HG02610 (cell line): ENCODE data around the gene PISD.
A peak's percentile ranks its signal among the peaks of the same experiment; 100 is the strongest.

Experiments used
- ATAC-seq: cut with Tn5 transposase; IDR thresholded peaks from one replicate; pipeline ENCODE4 v1.9.1; 2021; ENCODE audit warnings: mild to moderate bottlenecking, moderate library complexity; ENCODE audit not compliant: unreplicated experiment

The PISD gene

GRCh38 chr22:31652911-31653684 lies 8.9 kb downstream of the PISD start:
- ATAC-seq, result no peak

DNA sequence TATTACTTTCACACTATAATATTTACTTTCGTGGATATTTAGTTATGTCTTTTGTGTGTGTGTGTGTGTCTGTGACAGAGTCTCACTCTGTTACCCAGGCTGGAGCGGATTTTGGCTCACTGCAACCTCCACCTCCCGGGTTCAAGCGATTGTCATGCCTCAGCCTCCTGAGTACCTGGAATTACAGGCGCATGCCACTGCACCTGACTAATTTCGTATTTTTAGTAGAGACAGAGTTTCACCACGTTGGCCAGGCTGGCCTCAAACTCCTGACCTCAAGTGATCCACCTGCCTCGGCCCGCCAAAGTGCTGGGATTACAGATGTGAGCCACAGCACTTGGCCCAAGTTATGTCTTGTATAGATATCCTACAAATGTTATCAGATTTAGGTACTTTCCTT lies 9.9 kb downstream of the PISD start:
- ATAC-seq, result no peak

DNA sequence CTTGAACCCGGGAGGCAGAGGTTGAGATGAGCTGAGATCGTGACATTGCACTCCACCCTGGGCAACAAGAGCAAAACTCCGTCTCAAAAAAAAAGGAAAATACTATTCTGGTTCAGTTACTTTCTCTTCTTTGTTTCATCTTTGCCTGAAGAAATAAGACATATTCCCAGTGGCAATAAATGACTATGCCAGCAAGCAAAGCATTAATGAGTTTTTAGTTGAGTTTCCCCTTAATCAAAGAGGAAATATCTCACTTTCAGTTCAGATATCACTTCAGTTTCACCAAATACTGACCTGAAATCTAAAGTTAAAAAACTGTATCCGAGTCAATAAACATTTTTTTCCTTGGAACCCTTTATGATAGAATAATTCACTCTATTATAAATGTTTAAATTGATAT lies 10.4 kb downstream of the PISD start:
- ATAC-seq, result no peak

DNA sequence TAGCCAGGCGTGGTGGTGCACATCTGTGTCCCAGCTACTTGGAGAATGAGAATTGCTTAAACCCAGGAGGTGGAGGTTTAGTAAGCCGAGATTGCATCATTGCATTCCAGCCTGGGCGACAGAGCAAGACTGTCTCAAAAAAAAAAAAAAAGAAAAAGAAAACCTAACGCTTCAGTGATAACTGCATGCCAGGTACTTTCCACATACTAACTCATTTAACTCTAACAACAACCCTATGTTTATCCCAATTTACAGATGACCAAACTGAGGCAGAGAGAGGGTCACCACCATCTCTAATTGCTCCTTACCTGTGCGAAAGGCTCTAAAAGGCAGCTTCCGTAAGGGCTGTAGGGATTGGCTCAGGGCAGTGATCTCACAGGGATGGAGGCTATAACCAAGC lies 11.6 kb downstream of the PISD start:
- no peak for ATAC-seq

GRCh38 chr22:31647523-31648320 lies 14.3 kb downstream of the PISD start:
- ATAC-seq, result no peak

GRCh38 chr22:31647066-31647465 lies 14.9 kb downstream of the PISD start:
- no peak for ATAC-seq

DNA sequence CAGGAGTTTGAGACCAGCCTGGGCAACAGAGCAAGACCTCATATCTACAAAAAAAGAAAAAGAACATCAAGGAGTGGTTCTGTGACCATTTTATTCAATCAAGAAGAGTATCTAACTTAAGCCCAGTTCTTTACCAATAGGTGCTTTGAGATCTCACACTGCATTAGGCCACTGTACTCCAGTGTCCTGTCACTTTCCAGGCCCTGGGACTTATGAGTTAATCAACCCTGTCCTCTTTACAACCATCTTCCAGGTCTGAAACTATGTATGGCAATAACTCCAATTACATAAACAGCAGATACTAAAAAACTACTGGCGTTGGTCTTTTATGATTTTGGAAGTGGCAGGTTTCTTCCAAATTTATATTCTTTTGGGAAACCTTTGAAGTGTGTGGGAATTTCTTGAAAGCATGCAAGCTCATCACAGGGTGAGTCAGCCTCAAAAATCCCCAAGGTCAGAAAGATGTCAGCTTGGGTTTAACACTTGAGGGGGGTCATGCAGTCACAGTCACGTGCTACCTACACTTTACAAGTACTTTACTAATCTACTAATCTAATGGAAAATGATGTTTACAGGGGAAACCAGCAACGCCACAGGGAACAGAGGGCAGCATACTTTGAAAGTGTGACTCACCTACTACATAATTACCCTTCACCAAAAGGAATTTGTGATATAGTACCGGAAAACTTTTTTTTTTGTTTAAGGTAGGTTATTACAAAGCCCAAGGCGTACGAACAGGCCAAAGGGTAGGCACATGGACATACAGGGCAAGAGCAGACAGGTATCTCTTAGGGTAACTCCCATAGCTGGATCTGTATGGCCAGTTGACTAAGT lies 15.6 kb downstream of the PISD start:
- ATAC-seq, result peak; percentile 67

DNA sequence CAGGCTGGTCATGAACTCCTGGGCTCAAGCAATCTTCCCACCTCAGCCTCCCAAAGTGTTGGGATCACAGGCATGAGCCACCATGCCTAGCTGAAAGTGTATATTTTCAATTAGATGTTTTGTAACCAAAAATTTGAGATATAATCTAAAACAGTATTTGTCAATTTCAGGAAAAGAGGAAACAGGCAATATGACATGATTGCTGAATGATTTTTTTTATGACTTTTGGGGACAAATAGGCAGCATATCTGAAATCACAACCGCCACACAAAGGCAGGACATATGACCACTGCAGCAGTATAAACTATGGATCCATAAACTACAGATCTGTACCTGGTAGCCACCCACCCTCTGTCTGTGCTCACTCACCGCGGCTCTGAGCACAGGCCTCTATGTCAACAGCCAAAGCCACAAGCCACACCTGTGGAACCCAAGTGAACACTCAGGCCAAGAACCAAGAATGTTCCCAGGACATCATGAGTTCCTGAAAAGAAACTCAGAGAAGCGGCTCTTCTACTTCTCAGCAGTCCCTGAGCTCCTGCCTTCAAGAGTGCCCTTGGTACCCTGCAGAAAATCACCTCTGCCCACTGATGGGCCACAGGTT lies 22.5 kb downstream of the PISD start:
- ATAC-seq, result no peak

DNA sequence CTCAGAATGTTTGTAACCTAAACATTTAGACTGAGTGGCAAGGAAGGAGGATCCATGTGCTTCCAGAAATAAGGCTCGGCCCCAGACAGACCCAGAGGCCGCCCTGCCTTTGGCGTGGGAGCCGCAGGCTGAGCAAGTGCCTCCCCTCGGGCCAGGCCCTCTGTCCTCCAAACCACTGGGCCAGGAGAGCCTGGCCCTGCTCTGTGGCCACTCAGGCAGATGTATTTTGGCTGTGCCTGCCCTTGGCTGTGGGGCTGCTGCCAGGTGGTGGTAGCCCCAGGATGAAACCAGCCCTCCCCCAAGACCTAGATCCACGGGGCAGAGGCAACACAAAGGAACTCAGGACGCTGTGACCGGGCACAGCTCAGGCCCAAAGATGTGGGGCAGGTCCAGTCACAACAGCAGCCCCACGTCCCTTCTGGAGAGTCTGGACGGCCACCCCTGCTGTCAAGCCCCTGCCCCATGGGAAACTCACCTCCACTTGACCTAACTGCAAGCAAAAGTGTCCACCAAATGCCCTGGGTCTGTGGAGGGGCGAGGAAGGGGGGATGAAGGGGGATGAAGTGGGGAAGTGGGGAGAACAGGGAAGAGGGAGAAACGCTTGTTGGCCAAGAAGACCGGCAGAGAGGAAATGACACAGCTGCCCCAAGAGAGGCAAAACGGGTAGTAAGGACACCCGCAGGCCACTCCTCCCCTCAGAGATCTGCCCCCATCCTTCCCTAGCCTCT lies 24.0 kb downstream of the PISD start:
- ATAC-seq, result peak; percentile 32

- peak; percentile 53 for ATAC-seq
Observed at GRCh38 chr22:31637447-31637890, 24.5 kb downstream of the PISD start.

DNA sequence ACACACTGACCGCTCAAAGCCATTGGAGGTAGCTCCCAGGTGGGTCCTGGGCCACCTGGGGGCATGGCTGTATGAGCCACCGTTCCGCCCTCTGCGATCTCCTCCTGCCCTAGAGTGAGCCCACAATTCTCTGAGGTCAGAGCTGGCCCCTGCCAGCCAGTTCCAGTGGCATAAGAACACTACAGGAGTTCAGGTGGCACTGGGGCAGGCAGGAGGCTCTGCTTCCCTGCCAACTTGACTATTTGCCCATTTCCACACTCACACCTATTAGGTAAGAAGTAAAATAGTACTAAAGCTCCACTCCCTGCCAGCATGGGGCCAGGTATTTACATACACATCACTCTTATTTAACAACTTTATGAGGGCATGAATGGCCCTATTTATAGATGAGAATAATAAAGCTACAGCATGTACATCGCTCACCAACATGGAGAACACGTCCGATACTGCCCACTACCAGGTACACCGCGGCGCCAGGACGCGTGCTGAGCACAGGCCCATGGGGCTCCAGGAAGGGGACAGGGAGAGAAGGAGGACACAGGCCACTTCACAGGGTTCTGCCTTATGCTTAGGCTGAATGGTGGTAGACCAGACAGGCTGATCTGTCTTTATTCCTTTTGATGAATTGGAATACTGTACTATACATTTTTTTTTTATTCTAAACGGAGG lies 26.2 kb downstream of the PISD start:
- no peak for ATAC-seq

DNA sequence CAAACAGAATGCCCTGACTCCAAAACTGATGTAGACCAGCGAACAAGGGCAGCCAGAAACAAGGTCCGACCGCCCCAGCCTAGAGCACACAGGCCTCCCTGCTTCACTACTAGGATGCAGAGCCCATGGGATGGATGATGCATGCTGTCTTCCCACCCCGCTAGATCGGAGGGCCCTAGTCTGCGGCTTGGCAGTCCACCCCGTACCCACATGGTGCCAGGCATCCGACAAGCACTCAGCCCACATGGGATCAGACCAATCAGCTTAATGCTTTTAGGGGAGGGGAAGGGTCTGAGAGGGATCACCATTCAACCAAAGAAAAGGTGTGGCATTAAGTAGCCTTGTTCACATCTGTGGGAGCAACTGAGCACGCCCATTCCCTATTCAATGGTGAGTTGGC lies 30.6 kb downstream of the PISD start:
- ATAC-seq, result no peak

GRCh38 chr22:31630331-31631329 lies 31.4 kb downstream of the PISD start:
- peak; percentile 36 for ATAC-seq

- ATAC-seq, result no peak
Observed at GRCh38 chr22:31629741-31630184, 32.3 kb downstream of the PISD start.

DNA sequence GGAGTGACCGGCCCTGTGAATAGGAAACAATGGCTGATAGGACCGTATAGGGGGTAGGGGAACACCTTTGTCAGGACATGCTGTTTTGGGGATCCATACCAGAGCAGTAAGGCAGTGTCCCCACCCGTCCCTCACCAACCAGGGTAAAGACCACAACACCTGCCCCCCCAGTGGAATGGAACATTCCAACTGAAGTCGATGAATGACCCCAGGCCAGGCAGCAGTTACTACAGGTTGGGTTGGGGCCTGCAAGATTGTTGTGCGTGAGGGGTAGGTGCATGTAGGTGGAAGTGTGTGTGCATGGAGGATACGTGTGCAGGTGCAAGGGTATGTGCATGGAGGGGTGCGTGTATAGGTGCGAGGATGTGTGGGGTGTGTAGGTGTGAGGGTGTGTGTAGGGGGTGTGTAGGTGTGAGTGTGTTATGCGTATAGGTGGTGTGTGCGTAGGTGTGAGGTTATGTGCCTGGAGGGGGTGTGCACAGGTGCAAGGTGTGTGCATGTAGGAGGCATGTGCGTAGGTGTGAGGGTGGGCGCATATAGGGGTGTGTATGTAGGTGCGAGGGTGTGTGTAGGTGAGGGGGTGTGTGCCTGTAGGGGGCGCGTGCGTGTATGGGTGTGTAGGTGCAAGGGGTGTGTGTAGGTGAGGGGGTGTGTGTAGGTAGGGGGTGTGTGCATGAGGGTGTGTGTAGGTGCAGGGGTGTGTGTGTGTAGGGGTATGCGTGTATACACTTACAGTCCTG lies 32.9 kb downstream of the PISD start:
- ATAC-seq, result no peak

- no peak for ATAC-seq
Observed at GRCh38 chr22:31628362-31628761, 33.7 kb downstream of the PISD start.

DNA sequence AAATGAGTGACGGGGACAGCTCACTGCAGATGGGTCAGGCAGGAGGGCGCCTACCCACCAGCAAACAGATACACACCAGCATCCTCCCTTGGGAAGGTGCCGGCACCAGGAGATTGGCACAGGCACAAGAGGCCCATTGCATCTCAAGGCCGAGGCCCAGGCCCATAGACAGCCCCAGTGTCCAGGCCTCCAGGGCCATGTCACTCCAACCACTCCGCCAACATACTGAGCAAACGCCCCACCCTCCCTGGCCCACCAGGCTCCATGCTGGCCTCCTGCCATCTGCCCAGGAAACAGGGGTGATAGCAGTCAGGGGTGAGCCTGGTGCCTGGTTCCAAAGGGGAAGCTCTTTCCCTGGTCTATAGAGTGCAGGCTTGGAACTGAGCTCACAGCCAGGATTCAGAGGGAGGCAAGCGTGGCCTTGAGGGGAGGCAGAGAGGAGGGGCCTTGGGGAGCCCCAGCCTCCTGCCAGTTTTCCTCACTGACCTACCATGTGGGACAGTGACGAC lies 34.7 kb downstream of the PISD start:
- ATAC-seq, result no peak
